HCT116 (cell line): ENCODE results near the gene EXOSC10. TPM values are rescaled to one million over a fixed set of nuclear protein-coding genes. Genes with fewer than 3 reads are reported as not detected.

ENCODE experiments used
- ATAC-seq: fragments of 200-7000 bp; cut with Tn5 transposase; 2 replicates; pipeline ENCODE4 v1.9.1; 2020; ENCODE audit warnings: mild to moderate bottlenecking, moderate library complexity
- BruUV-seq: library from RNA; stranded (reverse); fragments of 400-500 nt; replicated peaks from 2 replicates; lab custom pipeline; 2021; lab: Mats Ljungman, UMichigan
- CTCF ChIA-PET: fragments of 300-600 bp; sonication (Branson Sonifier 250); formaldehyde crosslinking; loops from one replicate; lab custom pipeline; 2021; ENCODE audit warnings: antibody characterized with exemption; lab: Charles Lee
- POLR2A ChIA-PET: fragments of 300-600, 350-600 bp; sonication (Branson Sonifier 250); formaldehyde crosslinking; loops from one replicate; lab custom pipeline; 2021; ENCODE audit warnings: antibody characterized with exemption; lab: Charles Lee
- RAD21 ChIA-PET, 2 experiments: fragments of 300-600 bp; sonication (Branson Sonifier 250); formaldehyde crosslinking; loops; one replicate each; lab custom pipeline; 2023; ENCODE audit warnings: low total read pairs in 2 of 2; ENCODE audit not compliant: uncharacterized antibody in 2 of 2, unreplicated experiment in 2 of 2, low non-redundant PET in 1 of 2; lab: Charles Lee
- DNase-seq: peaks from one replicate; pipeline ENCODE4 v3.0.0-alpha.2; 2010; ENCODE audit warnings: low read depth, low spot score
- H2AFZ ChIP-seq: fragments of 200-600 bp; shearing (Covaris generic), sonication (generic); 2 replicates; pipeline ENCODE4 v1.6.1; 2017; ENCODE audit warnings: low read depth, mixed run types, mixed read lengths, antibody characterized with exemption, low read length; ENCODE audit not compliant: poor library complexity, severe bottlenecking
- H3K27ac ChIP-seq: 2 replicates; pipeline ENCODE4 v1.5.1; 2012; ENCODE audit warnings: low read depth, low read length
- H3K27me3 ChIP-seq: fragments of 200-600 bp; sonication (generic); 2 replicates; pipeline ENCODE4 v1.6.1; 2016; ENCODE audit warnings: mixed run types, low read length, mixed read lengths; ENCODE audit not compliant: insufficient read depth
- H3K36me3 ChIP-seq, 2 experiments: fragments of 200-500 bp in 1 of 2; fragments of 200-600 bp in 1 of 2; sonication (Bioruptor generic) in 1 of 2; sonication (generic) in 1 of 2; 2 replicates each; pipeline versions ENCODE4 v1.5.1 to v1.6.1; 2014 to 2016; ENCODE audit warnings: low read length in 2 of 2, inconsistent platforms in 1 of 2, mixed read lengths in 1 of 2, mixed run types in 1 of 2; ENCODE audit not compliant: insufficient read depth in 2 of 2, control insufficient read depth in 1 of 2
- H3K4me1 ChIP-seq, 2 experiments: fragments of 200-600 bp in 1 of 2; sonication (generic) in 1 of 2; 2 replicates each; pipeline versions ENCODE4 v1.5.1 to v1.6.1; 2012 to 2017; ENCODE audit warnings: low read length in 2 of 2, inconsistent platforms in 1 of 2, mild to moderate bottlenecking in 1 of 2, mixed read lengths in 1 of 2, mixed run types in 1 of 2, moderate library complexity in 1 of 2; ENCODE audit not compliant: insufficient read depth in 2 of 2, control insufficient read depth in 1 of 2
- H3K4me2 ChIP-seq: fragments of 200-600 bp; sonication (generic); 2 replicates; pipeline ENCODE4 v1.6.1; 2017; ENCODE audit warnings: mixed run types, low read length, mixed read lengths
- H3K4me3 ChIP-seq, 2 experiments: fragments of 200-600 bp in 1 of 2; sonication (generic) in 1 of 2; replicated peaks in 1 of 2; 2 replicates each; pipeline ENCODE4 v1.5.1; 2011 to 2016; ENCODE audit warnings: low read length in 2 of 2, control low read depth in 1 of 2, low read depth in 1 of 2, mild to moderate bottlenecking in 1 of 2, mixed read lengths in 1 of 2, mixed run types in 1 of 2
- H3K79me2 ChIP-seq: fragments of 200-600 bp; sonication (generic); 2 replicates; pipeline ENCODE4 v1.6.1; 2017; ENCODE audit warnings: mild to moderate bottlenecking, mixed run types, low read length, moderate library complexity, mixed read lengths; ENCODE audit not compliant: insufficient read depth
- H3K9ac ChIP-seq: fragments of 200-600 bp; sonication (generic); 2 replicates; pipeline ENCODE4 v1.6.1; 2016; ENCODE audit warnings: low read length, mixed read lengths
- H3K9me2 ChIP-seq: fragments of 200-600 bp; sonication (generic), shearing (Covaris generic); 2 replicates; pipeline ENCODE4 v1.6.1; 2017; ENCODE audit warnings: mixed run types, mild to moderate bottlenecking, moderate library complexity; ENCODE audit not compliant: insufficient read depth
- H3K9me3 ChIP-seq, 2 experiments: fragments of 200-500 bp in 1 of 2; fragments of 200-600 bp in 1 of 2; sonication (Bioruptor generic) in 1 of 2; sonication (generic) in 1 of 2; 2 replicates each; pipeline ENCODE4 v1.6.1; 2014 to 2017; ENCODE audit warnings: low read length in 2 of 2, mixed read lengths in 2 of 2, inconsistent platforms in 1 of 2, low read depth in 1 of 2, mild to moderate bottlenecking in 1 of 2, mixed run types in 1 of 2, moderate library complexity in 1 of 2; ENCODE audit not compliant: control insufficient read depth in 1 of 2, insufficient read depth in 1 of 2
- H4K20me1 ChIP-seq: fragments of 200-600 bp; sonication (generic), shearing (Covaris generic); 2 replicates; pipeline ENCODE4 v1.6.1; 2017; ENCODE audit warnings: mixed run types, mild to moderate bottlenecking, moderate library complexity; ENCODE audit not compliant: insufficient read depth
- CEBPB ChIP-seq: IDR thresholded peaks from 2 replicates; pipeline ENCODE4 v1.6.1; 2012; ENCODE audit warnings: low read depth
- EGR1 ChIP-seq: IDR thresholded peaks from 2 replicates; pipeline ENCODE4 v1.6.1; 2012; ENCODE audit warnings: low read depth
- ELF1 ChIP-seq: IDR thresholded peaks from 2 replicates; pipeline ENCODE4 v1.6.1; 2012; ENCODE audit warnings: low read depth, borderline replicate concordance
- FOSL1 ChIP-seq: IDR thresholded peaks from 2 replicates; pipeline ENCODE4 v1.6.1; 2012; ENCODE audit warnings: low read depth
- MAX ChIP-seq: IDR thresholded peaks from 2 replicates; pipeline ENCODE4 v1.6.1; 2012
- POLR2AphosphoS5 ChIP-seq: IDR thresholded peaks from 2 replicates; pipeline ENCODE4 v1.6.1; 2011; ENCODE audit warnings: mild to moderate bottlenecking, low read depth, low read length, moderate library complexity
- RAD21 ChIP-seq: IDR thresholded peaks from 2 replicates; pipeline ENCODE4 v1.6.1; 2012; ENCODE audit warnings: low read depth, mild to moderate bottlenecking
- SIN3A ChIP-seq: IDR thresholded peaks from 2 replicates; pipeline ENCODE4 v1.6.1; 2012; ENCODE audit warnings: low read depth
- SP1 ChIP-seq: IDR thresholded peaks from 2 replicates; pipeline ENCODE4 v1.6.1; 2012; ENCODE audit warnings: low read depth
- SRF ChIP-seq: IDR thresholded peaks from 2 replicates; pipeline ENCODE4 v1.6.1; 2012; ENCODE audit warnings: low read depth
- ZBTB33 ChIP-seq: IDR thresholded peaks from 2 replicates; pipeline ENCODE4 v1.6.1; 2011; ENCODE audit warnings: mild to moderate bottlenecking, low read length, moderate library complexity; ENCODE audit not compliant: insufficient replicate concordance; ENCODE audit errors: extremely low read depth
- ZFX ChIP-seq: fragments of 450-650 bp; IDR thresholded peaks from 2 replicates; pipeline ENCODE4 v1.6.1; 2017
- ZNF274 ChIP-seq: fragments of 200-500 bp; sonication (Bioruptor generic); IDR thresholded peaks from 2 replicates; pipeline ENCODE4 v1.6.1; 2014; ENCODE audit warnings: mild to moderate bottlenecking, low read depth, low read length, inconsistent platforms
- intact Hi-C: fragments of 100-400 bp; cut with micrococcal nuclease; formaldehyde crosslinking; loops from 2 replicates; pipeline ENCODE4 v1.10.0; 2022
- total RNA-seq: library from RNA; stranded (reverse); gene quantifications from one replicate; pipeline ENCODE4 v1.2.1, GENCODE V29; 2021; ENCODE audit not compliant: unreplicated experiment

EXOSC10 gene
- total RNA-seq, 1 experiment from 2014 or later = 80.7 TPM

- no peaks in the 10 kb centered on the region for H3K9me2 ChIP-seq
- no TSS peak for BruUV-seq
- no peak overlapping the region for H2AFZ ChIP-seq
- no peak overlapping the region for H3K4me3 ChIP-seq
- H3K36me3 ChIP-seq = peaks cover 42 to 47% of the 10 kb centered on the region in 2 experiments; a peak in 3 of 4 replicates
- ATAC-seq (no peak), DNase-seq (no peak)
- no peaks in the 10 kb centered on the region for H3K27me3 ChIP-seq
- H3K9me3 ChIP-seq = no peaks in the 10 kb centered on the region
- RAD21 ChIA-PET = no interaction called here
- H3K9ac ChIP-seq = no peak overlapping the region
- H3K79me2 ChIP-seq = peaks cover 3% of the 10 kb centered on the region; the same call in 1 of the 2 replicates
- CTCF ChIA-PET = no interaction called here
- TF ChIP-seq MAX (no peak), SIN3A (no peak), ZNF274 (no peak), POLR2AphosphoS5 (no peak), ELF1 (no peak), RAD21 (no peak), FOSL1 (no peak), EGR1 (no peak), CEBPB (no peak), ZFX (no peak), ZBTB33 (no peak), SP1 (no peak), SRF (no peak)
- intact Hi-C loops = no loop called here
- no peak overlapping the region for H3K4me2 ChIP-seq
- no peak overlapping the region for H3K27ac ChIP-seq
- H3K4me1 ChIP-seq = peaks cover 6 to 8% of the 10 kb centered on the region in 2 experiments; a peak in 2 of 4 replicates
- POLR2A ChIA-PET = no interaction called here
- no peaks in the 10 kb centered on the region for H4K20me1 ChIP-seq
Observed at GRCh38 chr1:11065796-11066195, 33.9 kb downstream of the EXOSC10 start.
